Activated CD8-positive, alpha-beta memory T cell treated with anti-CD3 and anti-CD28 coated beads, Interleukin-2, amount 50 U/mL, for 1 hour (primary cell): ENCODE results near the gene LMCD1.

Experiments used
- DNase-seq: peaks from one replicate; pipeline ENCODE4 v3.0.0-alpha.2; 2020; ENCODE audit errors: extremely low read depth

LMCD1 gene

DNA sequence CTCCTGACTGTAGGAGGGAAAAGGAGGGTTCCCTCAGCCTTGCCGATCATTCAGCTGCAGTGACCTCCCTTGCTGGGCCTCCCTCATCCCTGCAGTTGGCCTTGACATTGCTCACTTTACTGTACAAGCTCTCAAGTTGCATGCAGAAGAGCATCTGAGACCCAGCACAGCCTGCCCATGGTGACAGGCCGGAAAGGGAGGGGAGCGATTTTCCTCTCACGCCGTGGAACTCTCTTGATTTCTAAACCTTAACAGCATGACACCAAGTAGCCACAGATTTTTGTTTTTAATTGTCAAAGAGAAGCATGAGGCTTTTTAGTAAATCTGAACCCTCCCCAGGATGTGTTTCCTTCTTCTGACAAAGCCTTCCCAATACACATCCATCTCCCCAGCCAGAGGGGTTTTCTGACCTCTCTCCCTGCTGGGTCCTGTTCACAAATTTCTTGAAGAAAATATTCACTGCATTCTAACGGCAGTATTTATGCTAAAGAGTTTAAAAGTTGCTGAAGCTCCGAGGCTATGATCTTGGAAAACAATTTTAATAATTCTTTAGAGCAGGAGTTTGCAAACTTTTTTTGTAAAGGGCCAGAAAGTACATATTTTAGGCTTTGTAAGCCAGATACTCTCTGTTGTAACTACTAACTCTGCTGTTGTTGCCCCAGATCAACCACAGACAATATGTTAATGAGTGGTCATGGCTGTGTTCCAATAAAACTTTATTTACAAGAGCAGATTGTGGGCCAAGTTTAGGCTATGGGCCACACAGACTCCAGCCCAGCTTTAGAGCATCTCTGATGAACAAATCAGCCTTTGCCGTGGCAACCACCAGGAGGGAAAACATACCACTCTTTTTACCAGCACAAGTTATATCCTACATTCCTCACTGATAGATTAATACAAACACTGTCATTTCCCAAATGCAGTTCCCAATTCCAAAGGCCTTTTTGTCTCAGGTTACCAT, 34.8 kb downstream of the LMCD1 start:
- no peak for DNase-seq

DNA sequence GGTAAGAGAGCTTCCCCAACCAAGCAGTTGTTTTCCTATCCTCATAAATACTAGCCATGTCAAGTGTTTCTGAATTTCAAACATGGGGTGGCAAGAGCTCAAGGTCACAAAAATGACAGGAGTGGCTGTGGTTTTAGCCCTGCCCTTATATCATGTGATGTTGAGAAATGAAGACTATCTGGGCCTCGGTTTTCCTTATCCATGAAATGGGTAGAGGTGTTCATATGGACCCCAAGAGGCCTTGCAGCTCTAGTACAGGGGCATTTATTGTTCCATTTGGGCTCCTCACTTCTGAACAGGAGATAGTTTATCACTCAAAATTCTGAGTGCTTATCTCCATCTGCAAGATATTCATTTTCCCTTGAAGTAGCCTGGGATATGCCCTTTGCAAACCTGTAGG, 35.8 kb downstream of the LMCD1 start:
- DNase-seq, result no peak

DNA sequence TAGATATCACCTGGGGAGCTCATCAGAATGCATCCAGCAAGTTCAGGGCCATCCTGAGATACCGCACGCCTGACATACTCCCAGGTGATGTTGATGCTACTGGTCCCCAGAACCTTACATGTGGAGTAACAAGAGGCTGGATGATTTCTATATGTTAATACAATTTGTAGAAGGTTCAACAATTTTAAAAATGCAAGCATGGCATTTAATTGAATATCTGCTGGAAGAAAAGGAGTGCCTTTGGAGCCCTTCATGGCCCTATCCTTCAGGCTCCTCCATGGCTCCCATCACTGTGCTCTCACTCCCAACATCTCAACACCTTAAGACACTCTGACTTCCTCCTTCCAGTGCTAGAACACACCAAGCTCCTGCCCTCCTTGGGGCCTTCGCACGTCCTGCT, 36.6 kb downstream of the LMCD1 start:
- no peak for DNase-seq

DNA sequence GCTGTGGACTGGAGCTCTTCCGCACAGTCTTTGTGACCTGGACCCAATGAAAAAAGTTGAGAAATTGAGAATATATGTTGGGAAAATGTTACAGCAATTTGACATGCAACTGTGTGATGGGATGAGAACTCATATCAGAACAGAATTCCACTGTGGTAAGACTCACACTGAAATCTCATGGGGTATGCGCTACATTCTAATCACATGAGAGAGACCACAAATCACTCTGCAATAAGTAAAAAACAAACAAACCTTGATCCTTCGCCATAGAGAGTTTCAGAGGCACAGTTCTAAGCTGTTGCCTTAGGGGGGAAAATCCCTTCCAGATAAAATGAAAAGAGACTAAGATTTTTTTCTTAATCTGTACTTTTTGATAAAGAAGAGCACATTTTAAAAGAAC, 37.3 kb downstream of the LMCD1 start:
- DNase-seq, result no peak

DNA sequence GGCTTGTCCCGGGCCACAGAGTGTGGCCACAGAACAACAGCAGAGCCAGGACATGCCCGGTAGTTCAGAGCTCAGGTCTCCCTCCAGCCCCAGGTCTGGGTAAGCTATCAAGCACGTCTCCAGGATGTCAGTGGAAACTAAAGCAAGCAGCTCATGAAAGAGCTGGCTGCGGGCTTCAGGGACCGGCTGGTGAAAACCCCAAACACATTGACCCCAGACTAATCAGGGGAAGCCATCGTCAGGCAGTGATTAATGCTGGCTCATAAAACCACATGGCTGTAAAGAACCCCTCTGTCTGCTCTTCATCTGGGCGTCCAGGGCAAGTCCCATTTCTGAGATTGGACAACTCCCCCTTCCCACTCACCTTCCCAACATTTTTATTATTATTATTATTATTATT, 37.8 kb downstream of the LMCD1 start:
- no peak for DNase-seq

DNA sequence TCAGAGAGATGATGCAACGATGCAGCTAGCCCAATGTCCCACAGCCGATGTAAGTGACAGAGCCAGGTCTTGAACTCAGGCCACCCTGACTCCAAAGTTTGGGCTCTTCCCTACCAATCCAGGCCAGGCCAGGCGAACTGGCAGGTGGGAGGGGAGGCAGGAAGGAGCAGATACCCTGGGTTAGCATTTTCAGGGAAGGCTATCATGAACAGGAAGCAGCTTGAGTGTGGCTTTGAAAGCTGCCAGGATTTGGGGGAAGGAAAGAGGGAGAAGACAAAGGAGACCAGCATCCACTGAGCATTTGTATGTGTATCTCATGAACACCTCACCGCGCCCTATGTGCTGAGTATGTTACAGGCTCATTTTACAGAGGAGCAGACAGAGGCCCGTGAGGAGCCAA, 38.8 kb downstream of the LMCD1 start:
- DNase-seq, result no peak

DNA sequence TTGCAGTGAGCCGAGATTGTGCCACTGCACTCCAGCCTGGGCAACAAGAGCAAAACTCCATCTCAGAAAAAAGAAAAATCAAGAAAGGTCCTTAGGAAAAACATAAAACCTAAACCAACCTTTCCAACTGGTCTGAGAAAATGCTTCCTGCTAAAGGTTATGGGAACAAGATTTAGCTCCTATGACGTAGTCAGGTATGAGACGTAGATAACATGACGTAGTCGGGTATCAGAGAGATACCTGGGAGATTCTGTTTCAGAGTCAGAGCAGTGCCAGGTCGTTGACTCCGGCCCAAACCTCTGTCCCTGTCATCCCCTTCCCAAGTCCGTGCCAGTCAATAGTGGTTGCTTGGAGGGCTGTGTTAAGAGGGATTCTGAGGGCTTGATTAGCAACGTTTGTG, 39.9 kb downstream of the LMCD1 start:
- no peak for DNase-seq

DNA sequence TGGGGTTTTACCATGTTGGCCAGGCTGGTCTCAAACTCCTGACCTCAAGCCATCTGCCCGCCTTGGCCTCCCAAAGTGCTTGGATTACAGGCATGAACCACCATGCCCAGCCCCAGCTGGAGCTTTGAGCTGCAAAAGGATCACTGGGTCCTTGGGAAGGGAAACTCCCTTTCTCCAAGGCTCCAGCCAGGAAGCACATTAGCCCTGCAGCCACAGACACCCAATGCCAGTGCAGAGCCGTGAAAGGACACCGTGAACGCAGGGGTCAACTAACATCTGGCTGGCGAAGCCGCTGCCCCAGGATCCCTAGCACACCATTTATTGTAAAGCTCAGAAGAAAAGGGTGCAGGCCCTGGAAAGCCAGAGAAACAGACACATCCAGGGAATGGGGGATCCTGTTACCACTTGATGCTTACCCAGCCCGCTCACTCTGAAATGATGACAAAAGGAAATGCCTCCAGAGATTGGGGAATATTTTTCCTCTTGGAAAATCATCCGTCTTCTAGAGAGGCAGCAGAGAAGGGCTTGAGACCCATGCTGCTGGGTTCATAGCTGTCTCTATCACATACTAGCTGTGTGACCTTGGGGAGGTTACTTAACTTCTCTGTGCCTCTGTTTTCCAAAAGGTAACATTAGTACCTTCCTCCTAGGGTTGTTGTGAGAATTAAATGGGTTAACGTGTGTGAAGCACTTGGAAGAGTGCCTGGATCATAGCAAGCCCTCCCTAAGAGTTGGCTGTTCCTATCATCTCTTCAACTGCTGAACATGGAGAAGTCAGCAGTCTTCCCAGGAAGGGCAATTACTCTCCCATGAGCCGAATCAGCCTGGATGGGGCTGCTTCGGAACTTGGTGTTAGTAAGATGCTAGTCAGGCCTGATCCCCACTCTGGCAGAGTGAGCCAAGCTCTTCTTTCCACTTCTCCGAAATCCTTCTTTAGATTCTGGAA, 40.8 kb downstream of the LMCD1 start:
- no peak for DNase-seq

DNA sequence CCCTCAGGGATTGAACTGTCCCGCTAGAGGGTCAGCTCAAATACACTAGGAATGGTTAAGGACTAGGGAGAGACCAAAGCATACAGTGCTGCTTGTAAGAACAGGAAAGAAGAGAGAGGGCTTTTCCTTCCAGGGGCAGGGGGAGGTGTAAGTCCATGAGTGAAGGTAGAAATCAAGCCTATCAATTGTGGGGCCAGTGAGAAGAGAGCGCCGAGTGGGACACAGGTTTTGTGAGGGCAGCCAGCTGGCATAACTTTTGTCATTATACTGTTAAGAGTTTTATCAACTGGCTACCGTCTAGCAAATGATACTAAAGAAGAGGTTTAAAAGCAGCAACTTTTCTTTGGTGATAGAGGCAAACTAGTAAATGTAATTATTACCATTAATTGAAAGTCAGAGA, 45.0 kb downstream of the LMCD1 start:
- DNase-seq, result no peak

DNA sequence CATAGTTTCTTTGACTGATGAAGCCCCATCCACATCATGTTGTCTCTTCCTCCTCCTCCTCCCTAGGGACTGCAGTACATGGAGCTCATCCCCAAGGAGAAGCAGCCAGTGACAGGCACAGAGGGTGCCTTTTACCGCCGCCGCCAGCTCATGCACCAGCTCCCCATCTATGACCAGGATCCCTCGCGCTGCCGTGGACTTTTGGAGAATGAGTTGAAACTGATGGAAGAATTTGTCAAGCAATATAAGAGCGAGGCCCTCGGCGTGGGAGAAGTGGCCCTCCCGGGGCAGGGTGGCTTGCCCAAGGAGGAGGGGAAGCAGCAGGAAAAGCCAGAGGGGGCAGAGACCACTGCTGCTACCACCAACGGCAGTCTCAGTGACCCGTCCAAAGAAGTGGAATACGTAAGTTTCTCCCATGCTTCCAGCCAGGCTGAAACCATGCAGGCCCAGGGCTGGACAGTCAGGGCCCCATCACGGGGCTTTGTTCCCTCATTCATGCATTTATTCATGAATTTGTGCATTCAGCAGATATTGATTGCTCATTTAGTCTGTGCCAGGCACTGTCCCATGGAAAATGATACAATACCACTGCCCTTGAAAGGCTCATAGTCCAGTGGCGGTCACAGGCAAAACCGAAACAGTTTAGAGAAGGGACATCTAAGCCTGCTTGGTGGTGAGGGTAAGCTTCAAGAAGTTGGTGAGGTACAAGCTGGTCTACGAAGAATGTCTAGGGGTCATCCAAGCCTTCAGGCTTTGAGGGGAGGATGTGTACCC, 47.1 kb downstream of the LMCD1 start:
- no peak for DNase-seq

DNA sequence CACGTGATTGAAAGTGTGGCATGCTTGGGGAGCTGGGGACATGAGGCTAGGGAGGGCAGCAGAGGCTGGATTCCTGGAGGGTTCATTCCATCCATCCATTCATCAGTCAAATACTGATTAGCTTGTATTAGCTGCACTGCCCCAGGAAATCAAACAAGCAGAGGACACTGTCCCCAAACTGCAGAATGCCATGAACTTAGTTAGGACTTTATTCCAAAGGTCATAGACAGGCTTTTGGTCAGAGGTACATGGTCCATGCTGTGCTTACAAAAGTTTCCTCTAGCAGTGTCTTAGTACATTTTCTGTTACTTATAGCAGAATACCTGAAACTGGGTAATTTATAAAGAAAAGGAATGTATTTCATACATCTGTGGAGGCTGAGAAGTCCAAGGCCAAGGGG, 47.7 kb downstream of the LMCD1 start:
- no peak for DNase-seq

DNA sequence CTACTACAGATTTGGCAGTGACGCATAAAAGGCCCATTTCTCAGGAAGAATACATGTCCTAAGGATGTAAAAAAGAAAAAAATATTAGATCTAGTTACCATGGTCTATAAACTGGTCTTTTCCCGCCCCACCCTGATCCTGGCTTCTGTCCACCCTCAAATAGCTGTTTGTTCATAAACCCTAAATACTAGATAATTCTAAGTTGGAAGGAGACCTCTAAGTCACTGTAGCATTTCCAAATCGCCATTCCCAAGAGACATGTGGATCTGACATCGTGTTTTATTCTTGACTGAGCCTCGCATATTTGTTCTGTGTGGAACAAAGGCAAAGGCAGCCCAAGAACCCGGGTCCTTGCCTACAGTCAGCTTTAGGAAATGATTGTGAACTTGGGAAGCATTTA, 49.0 kb downstream of the LMCD1 start:
- DNase-seq, result no peak

DNA sequence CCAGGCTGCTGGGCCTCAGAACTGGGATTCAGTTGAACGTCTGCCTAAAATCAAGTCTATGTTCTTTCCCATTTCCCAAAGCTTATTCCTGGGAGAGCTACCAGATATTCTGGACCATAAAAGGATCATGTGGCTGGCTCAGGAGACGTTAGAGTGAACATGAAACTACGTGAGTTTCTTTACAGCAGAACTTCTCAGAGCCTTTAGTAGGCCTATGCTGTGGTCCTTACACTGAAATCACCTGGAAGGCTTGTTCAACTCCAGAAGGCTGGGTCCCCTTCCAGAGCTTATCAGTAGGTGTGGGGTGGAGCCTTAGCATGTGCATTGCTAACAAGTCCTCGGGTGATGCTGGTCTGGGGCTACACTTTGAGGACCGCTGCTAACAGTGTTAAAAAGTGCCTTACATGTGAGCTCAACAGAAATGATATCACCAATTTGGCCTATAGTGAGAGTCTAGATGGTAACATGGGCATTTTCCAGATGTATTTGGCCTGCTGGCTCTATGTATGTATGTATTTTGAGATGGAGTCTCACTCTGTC, 50.7 kb downstream of the LMCD1 start:
- no peak for DNase-seq

DNA sequence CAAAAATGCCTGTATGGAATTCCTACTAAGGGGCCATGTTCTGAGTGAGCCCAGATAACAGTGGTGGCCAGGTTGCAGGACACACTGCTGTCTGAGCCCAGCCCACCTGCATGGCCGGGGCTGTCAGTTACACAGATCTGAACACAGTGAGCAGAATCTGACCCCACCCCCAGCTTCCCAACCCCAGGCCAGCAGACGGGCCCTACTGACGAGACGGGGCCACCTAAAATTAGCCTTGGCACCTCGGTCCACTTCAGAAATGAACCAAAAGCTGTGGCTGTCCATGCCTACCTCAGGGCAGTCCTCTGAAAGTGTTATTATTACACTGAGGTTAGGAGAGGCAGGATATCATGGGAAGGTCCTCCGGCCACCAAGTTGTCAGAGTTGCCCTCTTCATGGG, 51.8 kb downstream of the LMCD1 start:
- no peak for DNase-seq

DNA sequence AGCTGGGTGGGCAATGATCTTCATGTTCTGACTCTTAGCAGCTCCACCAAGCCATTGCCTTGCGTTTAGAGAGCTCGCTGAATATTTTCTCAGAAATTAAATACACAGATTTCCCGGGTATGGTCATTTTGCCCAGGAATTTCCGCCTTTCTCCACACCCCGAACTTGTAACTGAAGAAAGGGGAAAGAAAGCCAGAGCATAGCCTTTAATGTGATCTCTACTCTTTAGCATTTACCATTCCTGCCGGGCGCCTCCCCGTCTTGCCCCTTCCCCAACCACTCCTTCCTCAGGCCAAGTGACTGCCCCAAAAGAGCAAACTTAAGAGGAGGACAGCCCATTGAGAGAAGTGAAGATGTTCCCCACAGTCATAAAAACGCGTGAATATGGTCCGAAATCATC, 53.1 kb downstream of the LMCD1 start:
- no peak for DNase-seq

DNA sequence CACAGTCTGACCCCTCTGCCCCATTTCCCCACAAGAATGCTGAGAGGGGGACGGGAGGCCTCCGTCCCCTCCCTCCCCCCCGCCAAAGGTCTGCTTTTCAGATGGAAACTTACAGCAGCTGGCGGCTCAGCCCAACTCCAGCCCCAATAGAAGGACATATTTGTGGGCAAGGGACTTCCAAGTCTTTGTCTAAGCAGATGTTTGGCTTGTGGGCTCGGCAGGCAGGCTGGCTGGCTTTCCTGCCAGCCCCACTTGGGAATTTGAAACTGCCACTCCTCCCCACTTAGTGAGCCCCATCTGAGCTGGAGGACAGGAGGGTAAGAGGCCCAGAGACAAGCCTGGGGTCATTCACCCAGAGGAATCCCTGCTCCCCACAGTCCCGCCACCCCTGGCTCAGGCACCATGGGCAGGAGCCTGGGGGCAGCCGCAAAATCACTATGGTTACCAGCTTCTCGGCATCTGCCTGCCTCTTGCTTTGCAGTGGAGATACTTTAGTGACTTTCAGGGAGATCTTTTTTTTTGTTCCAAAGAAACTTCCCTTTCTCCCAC, 53.6 kb downstream of the LMCD1 start:
- DNase-seq, result no peak

DNA sequence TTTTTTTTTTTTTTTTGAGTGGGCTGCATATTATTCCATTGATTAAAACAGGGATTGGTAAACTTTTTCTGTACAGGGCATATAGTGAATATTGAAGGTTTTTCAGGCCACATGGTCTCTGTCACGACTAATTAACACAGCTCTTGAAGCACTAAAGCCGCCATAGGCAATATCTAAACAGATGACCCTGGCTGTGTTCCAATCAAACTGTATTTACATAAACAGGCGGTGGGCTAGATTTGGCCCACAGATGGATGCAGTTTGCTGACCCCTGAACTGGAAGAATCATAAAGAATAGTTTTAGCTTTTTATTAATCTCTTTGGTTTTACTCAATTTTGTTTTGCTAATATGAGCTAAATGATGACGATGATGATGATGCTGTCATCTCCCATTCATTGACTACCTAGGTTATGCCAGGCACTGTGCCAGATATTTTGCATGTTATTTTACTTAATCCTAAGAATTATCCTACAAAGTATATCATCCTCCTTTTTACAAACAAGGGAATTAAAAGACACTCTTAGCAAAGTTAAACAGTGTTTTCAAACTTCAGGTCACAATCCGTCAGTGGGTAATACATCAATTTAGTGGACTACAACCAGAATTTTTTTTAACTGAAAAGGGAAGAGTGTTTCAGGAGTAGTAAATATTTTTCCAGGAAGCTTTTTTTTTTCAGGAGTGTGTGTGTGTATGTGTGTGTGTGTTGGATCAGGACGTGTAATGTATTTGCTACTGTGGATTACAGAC, 54.3 kb downstream of the LMCD1 start:
- DNase-seq, result no peak

DNA sequence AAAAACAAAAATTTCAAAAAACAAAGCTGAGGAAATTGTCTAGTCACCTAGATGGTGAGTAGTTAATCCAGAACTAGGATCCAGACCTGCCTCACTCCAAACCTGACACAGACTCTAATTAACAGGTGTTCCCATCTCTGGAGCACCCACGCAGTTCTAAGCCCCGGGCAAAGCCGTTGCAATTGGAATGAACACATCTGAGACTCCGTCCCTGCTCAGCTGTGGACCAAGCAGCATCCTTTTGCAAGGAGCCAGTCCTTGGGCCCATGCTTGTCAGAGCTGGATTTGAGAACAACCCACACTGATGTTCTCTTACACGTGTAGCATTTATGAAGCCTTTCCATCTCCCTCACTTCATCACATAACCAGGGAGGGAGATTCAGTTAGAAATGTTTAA, 54.8 kb downstream of the LMCD1 start:
- DNase-seq, result no peak

DNA sequence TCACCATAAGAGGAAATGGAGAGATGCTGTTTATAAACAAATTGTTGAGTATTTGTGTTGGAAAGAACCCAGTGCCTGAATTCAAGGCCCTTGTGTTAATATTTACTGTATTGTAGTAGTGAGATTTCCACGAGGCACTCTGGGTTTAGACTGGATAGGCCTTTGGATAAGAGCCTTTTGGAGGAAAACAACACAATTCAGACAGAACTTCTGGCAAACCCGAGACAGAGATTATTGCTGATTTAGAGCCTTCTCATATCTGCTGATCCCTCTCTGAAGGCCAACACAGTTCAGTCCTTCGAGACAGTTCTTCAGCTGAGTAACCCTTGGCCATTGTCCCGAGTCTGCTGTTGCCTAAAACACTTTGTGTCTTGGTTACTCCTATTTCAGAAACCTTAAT, 55.7 kb downstream of the LMCD1 start:
- DNase-seq, result no peak

DNA sequence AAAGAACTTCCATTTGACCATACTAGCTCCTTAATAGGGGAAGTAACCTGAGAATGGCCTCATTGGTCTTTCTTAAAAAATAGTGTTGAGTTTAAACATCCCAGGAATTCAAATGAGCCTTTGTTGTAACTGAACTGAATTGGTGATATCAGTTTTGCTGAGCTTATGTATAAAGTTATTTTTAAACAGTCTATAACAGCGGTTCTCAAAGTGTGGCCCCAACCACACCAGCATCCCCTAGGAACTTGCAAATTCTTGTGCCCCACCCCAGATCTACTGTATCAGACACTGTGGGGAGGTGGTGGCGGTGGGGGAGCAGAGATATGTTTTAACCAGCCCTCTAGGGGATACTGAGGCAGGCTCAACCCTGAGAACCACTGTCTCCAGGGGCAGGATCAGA, 57.0 kb downstream of the LMCD1 start:
- DNase-seq, result no peak

DNA sequence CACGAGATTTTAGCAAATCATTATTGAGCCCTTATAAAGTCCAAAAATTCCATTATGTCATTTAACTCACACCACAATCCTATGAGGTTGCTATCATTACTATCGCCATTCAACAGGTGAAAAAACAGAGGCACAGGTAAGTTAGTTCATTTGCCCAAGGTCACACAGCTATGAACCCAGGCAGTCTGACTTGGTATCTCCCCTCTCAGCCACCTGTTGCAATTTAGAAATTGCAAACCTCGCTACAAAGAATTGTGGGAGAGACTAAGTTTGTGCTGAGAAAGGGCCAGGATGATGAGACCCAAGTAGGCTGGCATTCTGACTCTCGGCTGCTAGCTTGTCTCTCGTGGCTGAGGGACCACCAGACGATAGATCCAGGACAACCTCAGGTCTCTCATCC, 57.7 kb downstream of the LMCD1 start:
- DNase-seq, result no peak
